ENCODE data around the gene EFCAB10. TPM values are rescaled to one million over a fixed set of nuclear protein-coding genes. Genes with fewer than 3 reads are reported as not detected.

EFCAB10 gene
- total RNA-seq, 2 donors from 2014 or later, result not detected

DNA sequence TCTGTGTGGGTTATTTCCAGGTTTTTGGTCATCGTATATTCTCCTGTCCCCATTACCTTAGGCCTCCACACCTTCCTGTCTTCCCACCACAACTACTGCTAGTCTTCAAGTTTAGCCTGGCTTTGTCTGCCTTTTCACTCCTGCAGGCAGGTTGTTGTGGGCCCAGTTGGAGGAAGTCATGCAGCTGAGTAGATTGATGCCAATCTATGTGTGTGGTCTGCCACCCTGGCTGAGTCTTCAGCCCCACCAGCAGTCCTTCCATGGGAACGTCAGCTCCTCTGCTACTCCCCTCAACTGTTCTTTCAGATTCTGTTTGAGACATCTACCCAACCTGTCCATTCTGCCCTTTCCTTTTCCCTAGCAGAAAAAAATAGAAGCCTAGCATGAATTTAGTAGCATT is 43.0 kb downstream of the EFCAB10 start:
- DNase-seq (no peak), ATAC-seq (no peak)
- Histone ChIP-seq H3K4me3 (no peak overlapping the region), H3K9me3 (no peaks in the 10 kb centered on the region), H3K27me3 (no peaks in the 10 kb centered on the region), H3K27ac (no peak overlapping the region), H3K4me1 (peaks cover 5% of the 10 kb centered on the region), H3K36me3 (replicated peaks in 1 of 2; ENCODE audit: insufficient read depth in 1 of 2, low read depth in 2 of 2) (peaks cover 0 to 13% of the 10 kb centered on the region in 2 donors)
- whole genome bisulfite sequencing, 2 donors, result 60 to 93% methylated on average over 2 of the region's 2 CpGs
- intact Hi-C loops (cut with DNase I), result no loop called here
- no peak for TF ChIP-seq POLR2A (IDR thresholded peaks at IDR 0.05)
- TF ChIP-seq, protein P1, sequence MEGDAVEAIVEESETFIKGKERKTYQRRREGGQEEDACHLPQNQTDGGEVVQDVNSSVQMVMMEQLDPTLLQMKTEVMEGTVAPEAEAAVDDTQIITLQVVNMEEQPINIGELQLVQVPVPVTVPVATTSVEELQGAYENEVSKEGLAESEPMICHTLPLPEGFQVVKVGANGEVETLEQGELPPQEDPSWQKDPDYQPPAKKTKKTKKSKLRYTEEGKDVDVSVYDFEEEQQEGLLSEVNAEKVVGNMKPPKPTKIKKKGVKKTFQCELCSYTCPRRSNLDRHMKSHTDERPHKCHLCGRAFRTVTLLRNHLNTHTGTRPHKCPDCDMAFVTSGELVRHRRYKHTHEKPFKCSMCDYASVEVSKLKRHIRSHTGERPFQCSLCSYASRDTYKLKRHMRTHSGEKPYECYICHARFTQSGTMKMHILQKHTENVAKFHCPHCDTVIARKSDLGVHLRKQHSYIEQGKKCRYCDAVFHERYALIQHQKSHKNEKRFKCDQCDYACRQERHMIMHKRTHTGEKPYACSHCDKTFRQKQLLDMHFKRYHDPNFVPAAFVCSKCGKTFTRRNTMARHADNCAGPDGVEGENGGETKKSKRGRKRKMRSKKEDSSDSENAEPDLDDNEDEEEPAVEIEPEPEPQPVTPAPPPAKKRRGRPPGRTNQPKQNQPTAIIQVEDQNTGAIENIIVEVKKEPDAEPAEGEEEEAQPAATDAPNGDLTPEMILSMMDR (IDR thresholded peaks at IDR 0.05), result no peak

GRCh38 chr7:105532709-105533460 is 48.4 kb downstream of the EFCAB10 start:
- Histone ChIP-seq H3K4me3 (peak overlapping the region; percentile 26 to 84), H3K36me3 (replicated peaks in 1 of 2; ENCODE audit: insufficient read depth in 1 of 2, low read depth in 2 of 2) (peaks cover 0 to 2% of the 10 kb centered on the region in 2 donors), H3K27ac (peak overlapping the region in 3 of 4 donors; percentile 46 to 93 (median 85)), H3K9me3 (no peaks in the 10 kb centered on the region), H3K27me3 (no peaks in the 10 kb centered on the region), H3K4me1 (peaks cover 16% of the 10 kb centered on the region)
- WGBS, 2 donors, result 16 to 21% methylated on average over 12 of the region's 12 CpGs
- intact Hi-C loops (cut with DNase I), result no loop called here
- DNase-seq (no peak), ATAC-seq (no peak)
- TF ChIP-seq, protein P1 (IDR thresholded peaks at IDR 0.05), result no peak
- no peak for TF ChIP-seq POLR2A (IDR thresholded peaks at IDR 0.05)

DNA sequence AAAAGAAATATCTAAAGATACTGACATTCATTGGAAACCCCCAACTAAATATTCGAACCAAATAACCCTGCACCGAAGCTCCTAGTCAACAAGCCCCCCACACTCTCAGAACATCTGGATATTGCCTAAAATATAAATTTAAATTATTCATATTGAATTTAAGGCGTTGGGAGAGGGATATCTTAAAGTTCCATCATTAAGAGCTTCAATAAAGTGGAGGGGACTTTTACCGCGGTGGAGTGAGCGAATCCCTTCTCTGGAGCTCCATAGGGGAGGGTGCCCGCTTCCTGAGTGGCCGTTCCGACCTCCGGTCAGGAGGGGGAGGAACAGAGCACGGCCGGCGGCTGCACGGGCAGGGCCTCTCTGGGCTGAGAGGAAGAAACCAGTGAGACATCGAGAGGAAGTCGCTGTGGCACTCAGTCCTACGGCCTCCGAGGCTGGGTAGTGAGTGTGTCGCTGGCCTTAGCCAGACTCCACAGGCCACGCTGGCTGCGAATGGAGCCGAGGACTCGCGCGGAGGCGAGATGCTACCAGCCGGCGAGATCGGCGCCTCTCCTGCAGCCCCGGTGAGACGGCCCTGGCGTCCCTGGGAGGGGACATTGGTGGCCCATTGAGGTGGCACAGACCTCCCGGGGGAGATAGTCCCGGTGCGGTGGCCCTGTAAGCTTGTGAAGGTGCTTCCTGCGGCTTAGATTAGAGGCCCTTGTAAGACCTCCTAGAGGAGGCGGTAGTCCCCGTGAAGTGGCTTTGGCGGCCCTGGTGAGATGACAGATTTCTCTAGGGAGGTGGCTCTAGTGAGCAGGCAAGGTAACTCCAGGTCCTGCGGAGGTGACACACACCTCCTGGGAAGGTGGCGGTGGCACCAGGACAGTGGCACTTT is 49.3 kb downstream of the EFCAB10 start, which contains the start of gene RINT1:
TSS of gene RINT1 (plus strand) at position 410 of the 880 bp plus-strand sequence. CDS start at position 525, 115 bp downstream.
- TF ChIP-seq, protein P1 (IDR thresholded peaks at IDR 0.05), result peak in 6 of 7 experiments; percentile 37 to 79 (median 67)
- peak; percentile 91 to 98 (median 96) for TF ChIP-seq POLR2A (IDR thresholded peaks at IDR 0.05)
- intact Hi-C loops (cut with DNase I), result no loop called here
- DNase-seq (peak; percentile 90 to 93 (median 92)), ATAC-seq (peak; percentile 100)
- Histone ChIP-seq H3K27ac (peak within 1 kb of the TSS; percentile 46 to 93 (median 68)), H3K36me3 (replicated peaks in 1 of 2; ENCODE audit: insufficient read depth in 1 of 2, low read depth in 2 of 2) (peaks cover 0 to 2% of the 10 kb centered on the region in 2 donors), H3K4me1 (peaks cover 16% of the 10 kb centered on the region), H3K4me3 (peak within 1 kb of the TSS; percentile 26 to 84), H3K9me3 (no peaks in the 10 kb centered on the region), H3K27me3 (no peaks in the 10 kb centered on the region)
- WGBS, 2 donors, result 2 to 8% methylated on average over 14 to 42 of the region's 42 CpGs

DNA sequence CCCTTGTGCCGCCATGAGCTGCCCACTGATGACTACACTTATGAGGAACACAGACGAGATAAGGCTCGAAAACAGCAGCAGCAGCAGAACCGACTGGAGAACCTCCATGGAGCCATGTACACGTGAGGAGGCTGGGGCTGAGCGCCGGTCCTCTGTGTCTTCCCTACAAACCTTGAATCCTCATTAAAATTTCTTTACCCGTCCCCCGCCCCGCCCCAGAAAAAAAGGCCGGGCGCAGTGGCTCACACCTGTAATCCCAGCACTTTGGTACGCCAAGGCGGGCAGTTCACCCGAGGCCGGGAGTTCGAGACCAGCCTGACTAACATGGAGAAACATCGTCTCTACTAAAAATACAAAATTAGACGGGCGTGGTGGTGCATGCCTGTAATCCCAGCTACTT is 50.7 kb downstream of the EFCAB10 start:
- H3K27me3 ChIP-seq, result no peaks in the 10 kb centered on the region
- no peak for TF ChIP-seq POLR2A (IDR thresholded peaks at IDR 0.05)
- TF ChIP-seq, protein P1 (IDR thresholded peaks at IDR 0.05), result no peak
- intact Hi-C loops (cut with DNase I), result no loop called here
- peaks cover 16% of the 10 kb centered on the region for H3K4me1 ChIP-seq
- H3K9me3 ChIP-seq, result no peaks in the 10 kb centered on the region
- no peak for DNase-seq
- no peak overlapping the region for H3K4me3 ChIP-seq
- WGBS, 2 donors, result 91 to 96% methylated on average over 12 to 20 of the region's 20 CpGs
- no peaks in the 10 kb centered on the region for H3K36me3 ChIP-seq (replicated peaks in 1 of 2; ENCODE audit: insufficient read depth in 1 of 2, low read depth in 2 of 2)
- H3K27ac ChIP-seq, result no peak overlapping the region
- no peak for ATAC-seq
